Activated CD8-positive, alpha-beta memory T cell treated with anti-CD3 and anti-CD28 coated beads for 48 hours (primary cell): ENCODE data around the gene FNDC3B.
"Not testable (repeated sequence)": the region's sequence is repeated elsewhere in the genome, so short reads cannot be mapped to it uniquely, and the experiment has no call there.

Experiments used
- DNase-seq, 3 experiments: peaks; one replicate each; pipeline ENCODE4 v3.0.0-alpha.2; 2020; ENCODE audit warnings: low read depth in 2 of 3, low spot score in 2 of 3

Gene FNDC3B

DNA sequence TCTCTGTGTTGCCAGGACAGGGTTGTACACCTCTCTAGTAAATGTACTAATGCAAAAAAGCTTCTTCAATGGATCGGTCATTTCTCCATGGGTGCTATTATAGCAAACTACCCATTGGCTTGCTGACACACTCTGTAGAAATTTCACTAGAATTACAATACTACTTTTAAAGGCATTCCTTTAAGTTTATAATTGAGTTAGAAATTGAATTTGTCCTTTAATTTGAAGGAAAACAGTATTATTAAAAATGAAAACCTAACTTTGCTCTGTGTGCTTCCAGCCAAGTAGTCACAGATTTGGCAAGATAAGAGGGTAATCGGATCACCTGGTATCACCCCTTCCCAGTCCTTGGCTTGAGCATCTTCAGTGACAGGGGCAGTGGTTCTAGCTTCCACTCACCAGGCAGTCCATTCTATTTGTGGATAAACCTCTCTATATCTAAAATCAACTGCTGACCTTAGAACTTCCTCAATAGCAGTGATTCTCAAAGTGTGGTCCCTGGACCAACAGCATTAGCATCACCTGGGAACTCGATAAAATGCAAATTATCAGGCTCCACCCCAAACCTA lies 315.6 kb downstream of the FNDC3B start:
- DNase-seq = no peak

DNA sequence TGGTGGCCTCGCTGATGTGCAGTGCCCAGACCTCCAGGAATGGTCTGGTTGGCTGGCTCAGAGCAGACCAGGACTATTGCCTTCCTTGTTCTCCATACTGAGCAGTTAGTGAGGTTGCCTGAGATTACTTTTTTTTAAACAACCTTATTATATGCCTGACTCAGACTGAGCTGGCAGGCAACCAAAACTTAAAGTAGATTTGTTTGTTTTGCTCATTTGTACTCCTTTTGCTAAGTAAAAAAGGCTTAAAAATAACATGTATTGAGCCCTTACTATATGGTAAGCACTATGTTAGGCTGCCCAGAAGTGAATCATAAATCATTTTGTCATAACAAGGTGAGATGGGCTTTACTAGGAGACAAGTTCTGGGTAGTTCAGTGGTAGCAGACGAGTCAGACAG lies 316.5 kb downstream of the FNDC3B start:
- no peak for DNase-seq

DNA sequence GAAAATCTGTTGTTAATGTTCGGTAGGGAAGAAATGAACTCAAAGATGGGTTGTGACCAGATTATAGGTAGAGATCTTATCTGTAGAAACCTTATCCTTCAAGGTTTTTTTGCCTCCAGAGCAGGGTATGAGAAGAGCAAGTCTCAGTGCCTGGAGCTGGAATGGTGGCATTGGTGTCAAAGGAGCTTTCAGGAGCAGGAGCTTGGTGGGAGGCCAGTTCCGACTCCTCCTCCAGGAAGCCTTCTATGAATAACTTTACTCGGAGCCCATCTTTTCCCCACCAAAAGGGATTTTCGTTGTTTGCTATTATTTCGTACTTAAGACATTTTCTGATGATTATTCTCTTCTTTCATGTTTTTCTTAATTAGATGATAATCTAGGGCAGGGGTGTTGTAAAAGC lies 317.0 kb downstream of the FNDC3B start:
- DNase-seq = no peak

- no peak for DNase-seq
Measured at GRCh38 chr3:172357850-172358754, 318.7 kb downstream of the FNDC3B start.

- DNase-seq = no peak
Measured at GRCh38 chr3:172359231-172359630, 319.9 kb downstream of the FNDC3B start.

GRCh38 chr3:172359996-172360395 lies 320.6 kb downstream of the FNDC3B start:
- DNase-seq = no peak

DNA sequence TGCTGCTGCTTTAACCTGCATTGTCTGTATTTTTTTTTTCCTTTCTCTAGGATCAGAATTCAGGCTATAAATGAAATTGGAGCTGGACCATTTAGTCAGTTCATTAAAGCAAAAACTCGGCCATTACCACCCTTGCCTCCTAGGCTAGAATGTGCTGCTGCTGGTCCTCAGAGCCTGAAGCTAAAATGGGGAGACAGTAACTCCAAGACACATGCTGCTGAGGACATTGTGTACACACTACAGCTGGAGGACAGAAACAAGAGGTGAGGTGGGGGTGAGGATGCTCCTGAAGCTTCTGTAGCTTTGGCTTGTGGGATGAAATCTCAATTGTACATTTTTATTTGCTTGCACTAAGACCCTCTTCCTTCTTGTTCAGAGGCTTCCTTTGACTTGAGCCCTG lies 323.2 kb downstream of the FNDC3B start:
- DNase-seq = no peak

- no peak for DNase-seq
Measured at GRCh38 chr3:172364374-172365027, 325.1 kb downstream of the FNDC3B start.

DNA sequence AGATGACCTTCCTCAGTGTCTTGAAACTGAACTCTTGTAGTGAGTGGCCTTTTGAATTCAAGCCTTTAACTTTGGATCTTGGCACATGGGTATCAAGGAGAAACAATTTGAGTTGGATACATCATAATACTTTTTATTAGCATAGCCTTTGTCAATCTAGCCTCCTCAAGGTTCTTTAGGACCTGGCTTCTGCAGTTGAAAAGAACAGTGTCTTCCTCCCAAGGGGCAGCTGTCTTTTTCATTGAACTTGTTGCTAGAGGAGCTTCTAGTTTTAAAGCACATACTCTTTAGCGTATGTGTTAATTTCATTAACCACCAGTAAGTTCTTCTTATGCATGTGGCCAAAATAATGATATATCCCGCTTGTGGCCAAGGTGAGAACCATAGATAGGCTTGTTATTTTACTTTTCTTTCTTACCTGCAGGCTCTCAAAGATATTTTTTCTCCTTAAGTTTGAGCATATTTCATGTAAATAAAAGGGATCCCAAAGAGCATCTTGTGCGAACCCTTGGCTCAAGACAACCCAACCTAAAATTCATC lies 325.7 kb downstream of the FNDC3B start:
- DNase-seq = no peak

GRCh38 chr3:172367205-172368105 lies 328.1 kb downstream of the FNDC3B start:
- DNase-seq = no peak

- not testable (repeated sequence) for DNase-seq
Measured at GRCh38 chr3:172368556-172368955, 329.2 kb downstream of the FNDC3B start.

DNA sequence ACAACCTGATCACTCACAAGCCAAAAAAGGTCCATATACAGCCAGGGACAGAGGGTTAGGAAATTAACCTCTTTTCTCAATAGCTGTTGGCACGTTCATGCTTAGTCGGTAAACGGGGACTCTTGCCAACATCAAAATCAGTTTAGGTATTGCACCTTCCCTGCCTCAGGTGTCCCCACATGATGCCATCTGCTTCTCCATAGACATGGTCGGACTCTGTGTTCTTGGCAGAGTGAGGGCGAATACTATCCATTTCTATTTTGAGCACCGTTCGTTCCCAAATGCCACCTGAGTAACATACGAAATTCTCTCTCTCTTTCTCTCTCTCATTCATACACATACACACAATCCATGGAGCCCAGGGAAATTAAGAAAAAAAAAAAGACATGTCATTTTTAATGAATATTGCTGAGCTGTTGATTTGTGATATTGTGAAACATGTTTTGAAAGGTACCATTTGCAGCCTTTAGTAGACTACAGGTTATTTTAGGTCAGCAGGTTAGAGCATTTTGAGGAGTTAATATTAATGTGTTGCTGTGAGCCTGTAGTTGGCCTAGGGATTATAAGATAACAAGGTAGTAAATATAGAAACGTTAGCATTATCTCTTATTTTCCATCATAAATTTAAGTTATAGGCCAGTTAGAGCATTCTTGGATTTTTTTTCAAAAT lies 330.3 kb downstream of the FNDC3B start:
- DNase-seq = no peak

DNA sequence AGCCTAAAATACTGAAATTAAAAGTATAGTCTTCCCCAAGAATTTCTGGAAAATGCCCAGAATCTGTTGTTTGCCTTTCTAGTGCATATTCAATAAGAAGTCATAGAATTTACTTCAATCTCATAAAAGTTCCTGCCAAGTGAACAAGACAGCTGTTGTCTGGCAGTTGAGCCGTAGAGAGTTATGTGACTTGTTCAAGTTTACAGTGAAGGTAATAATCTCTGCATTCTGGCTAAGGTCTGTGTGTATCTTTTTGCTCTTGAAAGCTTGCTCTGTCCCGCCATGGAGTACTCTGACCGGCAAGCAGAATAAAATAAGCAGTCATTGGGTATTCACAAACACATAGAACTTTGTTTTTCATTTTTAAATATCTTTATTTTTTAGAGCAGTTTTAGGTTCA lies 331.0 kb downstream of the FNDC3B start:
- no peak for DNase-seq

- DNase-seq = no peak
Measured at GRCh38 chr3:172371544-172371943, 332.2 kb downstream of the FNDC3B start.

- no peak for DNase-seq
Measured at GRCh38 chr3:172372895-172373294, 333.5 kb downstream of the FNDC3B start.

GRCh38 chr3:172373912-172374311 lies 334.5 kb downstream of the FNDC3B start:
- DNase-seq = no peak

DNA sequence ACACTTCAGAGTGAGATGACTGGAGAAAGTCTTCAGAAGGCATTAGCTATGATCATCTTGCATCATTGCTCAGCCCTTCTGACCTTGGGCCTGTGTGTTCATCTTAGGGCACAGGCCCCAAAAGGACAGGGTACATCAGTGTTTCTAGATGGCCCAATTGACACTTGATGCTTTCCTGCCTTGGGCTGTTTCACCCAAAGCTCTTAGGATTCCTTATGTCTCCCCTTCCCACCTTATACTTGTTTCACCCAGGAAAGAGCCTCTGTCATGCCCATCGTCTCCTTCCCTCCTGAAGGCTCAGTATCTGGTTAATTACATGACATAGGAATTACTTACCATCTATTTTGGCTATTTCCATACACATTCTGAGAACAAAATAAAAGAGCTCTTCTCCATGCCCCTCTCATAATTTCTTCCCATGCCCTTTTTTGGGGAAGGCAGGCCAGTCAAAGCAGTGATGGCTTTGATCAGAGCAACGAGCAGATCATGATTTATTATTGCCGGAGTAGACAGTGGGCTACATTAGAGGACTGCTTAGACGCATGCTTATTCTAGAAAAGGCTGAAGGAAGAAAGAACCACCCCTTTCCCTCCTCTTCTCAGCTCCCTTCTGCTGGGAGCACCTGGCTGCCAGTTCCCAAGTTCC lies 335.9 kb downstream of the FNDC3B start:
- DNase-seq = no peak

DNA sequence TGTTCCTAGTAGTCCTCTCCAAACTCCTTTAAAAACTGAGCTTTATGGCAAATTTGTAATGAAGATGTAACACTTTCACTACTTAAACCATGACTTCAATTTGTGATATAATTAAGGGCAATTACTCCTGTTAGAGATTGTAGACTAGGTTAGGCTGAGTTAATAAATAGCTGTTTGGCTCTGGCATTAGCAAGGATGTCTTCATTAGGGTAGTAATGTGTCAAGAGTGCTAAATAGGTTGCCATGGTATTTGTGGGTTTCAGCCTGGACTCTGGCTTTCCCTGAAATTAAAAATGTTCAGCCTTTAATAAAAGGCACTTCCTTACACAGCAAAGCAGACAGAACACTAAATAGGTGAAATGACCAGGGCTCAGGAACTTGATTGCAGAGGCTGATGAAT lies 337.0 kb downstream of the FNDC3B start:
- no peak for DNase-seq

- no peak for DNase-seq
Measured at GRCh38 chr3:172376881-172377280, 337.5 kb downstream of the FNDC3B start.

- no peak for DNase-seq
Measured at GRCh38 chr3:172378439-172378838, 339.1 kb downstream of the FNDC3B start.
